HepG2 (cell line): Measurements from ENCODE around the gene BCDIN3D.

ENCODE experiments used
- MYC ChIP-seq: sonication (generic); formaldehyde crosslinking; IDR thresholded peaks from 2 replicates; pipeline ENCODE4 v1.9.0; 2021; ENCODE audit warnings: missing genetic modification reagents, borderline replicate concordance
- SNAPC2 ChIP-seq: sonication (generic); formaldehyde crosslinking; IDR thresholded peaks from 2 replicates; pipeline ENCODE4 v1.8.1; 2022; ENCODE audit warnings: mild to moderate bottlenecking, missing genetic modification reagents

GRCh38 chr12:49890096-49890461, 47.2 kb upstream of the BCDIN3D start:
- no peak for TF ChIP-seq SNAPC2 (CRISPR knock-in tag)
- no peak for TF ChIP-seq MYC (CRISPR knock-in tag)
